Peyer's patch (tissue), 4 donors: Measurements from ENCODE around the gene ZC3H10. TPM values are rescaled to one million over a fixed set of nuclear protein-coding genes. Genes with fewer than 3 reads are reported as not detected.
A peak's percentile ranks its signal among the peaks of the same experiment; 100 is the strongest.

Source experiments
- DNase-seq, 3 donors: peaks; one replicate each; pipeline ENCODE4 v3.0.0-alpha.2; 2017 to 2019
- H3K27ac ChIP-seq, 4 donors: fragments of 200-600 bp; sonication (generic); one replicate each; pipeline ENCODE4 v1.5.1; 2016 to 2019
- H3K27me3 ChIP-seq, 2 donors: fragments of 200-600 bp; sonication (generic); one replicate each; pipeline ENCODE4 v1.5.1; 2019
- H3K36me3 ChIP-seq, 3 donors: fragments of 200-600 bp; sonication (generic); one replicate each; pipeline ENCODE4 v1.5.1; 2016 to 2019
- H3K4me1 ChIP-seq, 4 donors: fragments of 200-600 bp; sonication (generic); one replicate each; pipeline ENCODE4 v1.5.1; 2016 to 2019
- H3K4me3 ChIP-seq, 4 donors: fragments of 200-600 bp; sonication (generic); 1 replicate in 3 of 4; 2 replicates in 1 of 4; pipeline ENCODE4 v1.5.1; 2016 to 2019; ENCODE audit warnings: mild to moderate bottlenecking in 1 of 4
- H3K9me3 ChIP-seq, 4 donors: fragments of 200-600 bp; sonication (generic); one replicate each; pipeline ENCODE4 v1.5.1; 2016 to 2019; ENCODE audit warnings: mild to moderate bottlenecking in 1 of 4
- POLR2A ChIP-seq, 2 donors: fragments of 450-650 bp; IDR thresholded peaks; one replicate each; pipeline ENCODE4 v1.5.1; 2017; ENCODE audit warnings: antibody characterized with exemption in 2 of 2, mild to moderate bottlenecking in 2 of 2, moderate library complexity in 2 of 2
- total RNA-seq, 4 donors: library from RNA; depleted of rRNA; stranded (reverse); fragments of >200 nt; gene quantifications; one replicate each; pipeline ENCODE4 v1.1.0, GENCODE V29; 2016
- TF ChIP-seq, protein P1 (sequence below), 6 experiments: fragments of 450-650 bp in 4 of 6; fragments of 200-600 bp in 2 of 6; sonication (generic) in 1 of 6; IDR thresholded peaks; one replicate each; pipeline ENCODE4 v1.5.1; 2017 to 2019; ENCODE audit warnings: antibody characterized with exemption in 6 of 6, mild to moderate bottlenecking in 3 of 6, moderate library complexity in 1 of 6

ZC3H10 gene
- total RNA-seq, 4 donors from 2014 or later, result 2.0 to 5.5 (median 3.8) TPM

DNA sequence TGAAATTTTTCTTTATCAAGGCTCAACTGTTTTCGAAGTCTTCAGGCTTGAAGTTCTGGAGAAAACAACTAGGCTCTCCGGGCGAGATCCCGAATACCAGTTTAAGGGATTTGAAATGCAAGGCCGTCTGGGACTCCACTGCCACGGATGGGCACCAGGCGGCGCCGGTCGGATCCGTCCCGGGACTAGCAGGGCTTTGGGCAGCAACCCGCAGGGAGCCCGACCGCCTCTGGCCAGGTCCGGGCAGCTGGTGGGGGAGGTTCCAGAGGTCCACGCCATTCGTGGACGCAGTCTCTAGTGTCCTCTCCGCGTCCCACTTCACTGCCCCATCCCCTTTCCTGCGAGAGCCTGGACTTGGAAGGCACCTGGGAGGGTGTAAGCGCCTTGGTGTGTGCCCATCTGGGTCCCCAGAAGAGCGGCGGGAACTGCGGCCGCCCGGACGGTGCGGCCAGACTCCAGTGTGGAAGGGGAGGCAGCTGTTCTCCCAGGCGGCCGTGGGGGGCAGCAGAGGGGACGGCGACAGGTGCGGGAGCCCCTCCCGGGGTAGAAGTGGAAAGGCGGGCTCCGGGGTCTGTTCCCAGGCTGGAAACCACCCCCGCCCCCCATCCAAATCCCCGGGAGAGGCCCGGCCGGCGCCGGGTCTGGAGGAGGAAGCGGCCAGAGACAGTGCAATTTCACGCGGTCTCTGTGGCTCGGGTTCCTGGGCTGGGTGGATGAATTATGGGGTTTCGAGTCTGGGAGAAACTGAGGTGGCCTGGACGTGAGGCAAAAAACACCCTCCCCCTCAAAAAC is 38.9 kb upstream of the ZC3H10 start:
- Histone ChIP-seq H3K36me3 (peaks cover 0 to 8% (median 0%) of the 10 kb centered on the region in 3 donors), H3K4me3 (peak overlapping the region; percentile 45 to 94 (median 64)), H3K27me3 (no peaks in the 10 kb centered on the region), H3K9me3 (no peaks in the 10 kb centered on the region), H3K4me1 (peaks cover 0 to 18% (median 3%) of the 10 kb centered on the region in 4 donors), H3K27ac (peak overlapping the region; percentile 50 to 99 (median 94))
- TF ChIP-seq, protein P1, sequence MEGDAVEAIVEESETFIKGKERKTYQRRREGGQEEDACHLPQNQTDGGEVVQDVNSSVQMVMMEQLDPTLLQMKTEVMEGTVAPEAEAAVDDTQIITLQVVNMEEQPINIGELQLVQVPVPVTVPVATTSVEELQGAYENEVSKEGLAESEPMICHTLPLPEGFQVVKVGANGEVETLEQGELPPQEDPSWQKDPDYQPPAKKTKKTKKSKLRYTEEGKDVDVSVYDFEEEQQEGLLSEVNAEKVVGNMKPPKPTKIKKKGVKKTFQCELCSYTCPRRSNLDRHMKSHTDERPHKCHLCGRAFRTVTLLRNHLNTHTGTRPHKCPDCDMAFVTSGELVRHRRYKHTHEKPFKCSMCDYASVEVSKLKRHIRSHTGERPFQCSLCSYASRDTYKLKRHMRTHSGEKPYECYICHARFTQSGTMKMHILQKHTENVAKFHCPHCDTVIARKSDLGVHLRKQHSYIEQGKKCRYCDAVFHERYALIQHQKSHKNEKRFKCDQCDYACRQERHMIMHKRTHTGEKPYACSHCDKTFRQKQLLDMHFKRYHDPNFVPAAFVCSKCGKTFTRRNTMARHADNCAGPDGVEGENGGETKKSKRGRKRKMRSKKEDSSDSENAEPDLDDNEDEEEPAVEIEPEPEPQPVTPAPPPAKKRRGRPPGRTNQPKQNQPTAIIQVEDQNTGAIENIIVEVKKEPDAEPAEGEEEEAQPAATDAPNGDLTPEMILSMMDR (IDR thresholded peaks at IDR 0.05), result peak; percentile 19 to 88 (median 68)
- peak; percentile 54 to 57 for TF ChIP-seq POLR2A (IDR thresholded peaks at IDR 0.05)
- peak; percentile 53 to 95 (median 94) for DNase-seq

DNA sequence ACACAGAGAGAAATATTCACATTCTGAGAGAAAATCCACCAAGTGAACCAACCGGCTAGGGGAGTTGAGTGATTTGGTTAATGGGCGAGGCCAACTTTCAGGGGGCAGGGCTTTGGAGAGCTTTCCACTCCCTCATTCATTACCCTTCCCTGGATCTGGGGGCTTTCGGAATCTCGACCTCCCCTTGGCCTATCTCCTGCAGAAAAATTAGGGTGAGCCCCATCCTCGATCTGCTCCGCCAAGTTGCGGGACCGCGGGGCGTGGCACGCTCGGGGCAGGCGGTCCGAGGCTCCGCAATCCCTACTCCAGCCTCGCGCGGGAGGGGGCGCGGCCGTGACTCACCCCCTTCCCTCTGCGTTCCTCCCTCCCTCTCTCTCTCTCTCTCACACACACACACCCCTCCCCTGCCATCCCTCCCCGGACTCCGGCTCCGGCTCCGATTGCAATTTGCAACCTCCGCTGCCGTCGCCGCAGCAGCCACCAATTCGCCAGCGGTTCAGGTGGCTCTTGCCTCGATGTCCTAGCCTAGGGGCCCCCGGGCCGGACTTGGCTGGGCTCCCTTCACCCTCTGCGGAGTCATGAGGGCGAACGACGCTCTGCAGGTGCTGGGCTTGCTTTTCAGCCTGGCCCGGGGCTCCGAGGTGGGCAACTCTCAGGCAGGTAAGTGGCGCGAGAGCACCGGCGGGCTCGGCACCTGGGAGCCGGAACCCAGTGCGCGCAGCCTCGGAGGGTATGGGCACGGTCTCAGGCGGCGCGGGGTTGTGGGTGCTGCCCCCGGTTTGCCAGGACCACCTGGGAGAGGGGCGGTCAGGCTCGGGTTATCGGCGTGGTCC is 38.1 kb upstream of the ZC3H10 start, which contains the start of gene ERBB3:
ERBB3 (plus strand) TSS at position 443 of the 833 bp plus-strand sequence; CDS start at position 579, 136 bp downstream.
- TF ChIP-seq POLR2A (IDR thresholded peaks at IDR 0.05), result peak; percentile 96
- TF ChIP-seq, protein P1 (IDR thresholded peaks at IDR 0.05), result peak in 3 of 6 experiments; percentile 40 to 54 (median 42)
- no peaks in the 10 kb centered on the region for H3K9me3 ChIP-seq
- no peaks in the 10 kb centered on the region for H3K27me3 ChIP-seq
- peaks cover 0 to 16% (median 0%) of the 10 kb centered on the region in 3 donors for H3K36me3 ChIP-seq
- H3K4me3 ChIP-seq, result peak within 1 kb of the TSS; percentile 45 to 94 (median 64)
- peaks cover 0 to 24% (median 3%) of the 10 kb centered on the region in 4 donors for H3K4me1 ChIP-seq
- peak within 1 kb of the TSS; percentile 50 to 99 (median 94) for H3K27ac ChIP-seq
- DNase-seq, result peak; percentile 24 to 94 (median 90)

DNA sequence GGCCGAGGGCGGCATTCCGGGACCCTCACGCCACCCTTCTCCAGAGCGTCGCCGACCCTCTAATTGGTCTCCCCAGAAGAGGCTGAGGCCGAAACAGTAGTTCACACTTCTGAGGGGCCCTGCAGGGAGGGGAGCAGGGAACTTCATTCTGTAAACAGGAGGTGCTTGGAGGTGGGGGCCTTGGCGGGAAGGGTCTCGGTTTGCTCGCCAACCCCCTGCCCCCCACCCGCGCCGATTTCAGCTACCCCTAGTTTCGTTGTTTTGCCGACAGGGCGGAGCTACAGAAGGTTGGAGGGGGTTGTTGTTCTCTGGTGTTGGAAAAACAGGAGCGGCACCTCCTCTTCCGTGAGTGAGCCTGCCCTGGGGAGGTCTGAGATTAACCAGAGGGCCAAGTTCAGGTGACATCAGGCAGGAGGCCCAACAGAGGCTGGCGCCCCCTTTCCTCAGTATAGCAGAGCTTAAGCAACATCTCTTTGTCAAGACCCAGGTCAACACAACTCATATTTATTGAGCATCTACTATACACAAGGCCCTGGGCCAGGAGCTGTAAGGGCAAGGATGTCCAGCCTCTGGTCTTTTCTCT is 37.4 kb upstream of the ZC3H10 start:
- Histone ChIP-seq H3K4me1 (peaks cover 0 to 29% (median 3%) of the 10 kb centered on the region in 4 donors), H3K27me3 (no peaks in the 10 kb centered on the region)

DNA sequence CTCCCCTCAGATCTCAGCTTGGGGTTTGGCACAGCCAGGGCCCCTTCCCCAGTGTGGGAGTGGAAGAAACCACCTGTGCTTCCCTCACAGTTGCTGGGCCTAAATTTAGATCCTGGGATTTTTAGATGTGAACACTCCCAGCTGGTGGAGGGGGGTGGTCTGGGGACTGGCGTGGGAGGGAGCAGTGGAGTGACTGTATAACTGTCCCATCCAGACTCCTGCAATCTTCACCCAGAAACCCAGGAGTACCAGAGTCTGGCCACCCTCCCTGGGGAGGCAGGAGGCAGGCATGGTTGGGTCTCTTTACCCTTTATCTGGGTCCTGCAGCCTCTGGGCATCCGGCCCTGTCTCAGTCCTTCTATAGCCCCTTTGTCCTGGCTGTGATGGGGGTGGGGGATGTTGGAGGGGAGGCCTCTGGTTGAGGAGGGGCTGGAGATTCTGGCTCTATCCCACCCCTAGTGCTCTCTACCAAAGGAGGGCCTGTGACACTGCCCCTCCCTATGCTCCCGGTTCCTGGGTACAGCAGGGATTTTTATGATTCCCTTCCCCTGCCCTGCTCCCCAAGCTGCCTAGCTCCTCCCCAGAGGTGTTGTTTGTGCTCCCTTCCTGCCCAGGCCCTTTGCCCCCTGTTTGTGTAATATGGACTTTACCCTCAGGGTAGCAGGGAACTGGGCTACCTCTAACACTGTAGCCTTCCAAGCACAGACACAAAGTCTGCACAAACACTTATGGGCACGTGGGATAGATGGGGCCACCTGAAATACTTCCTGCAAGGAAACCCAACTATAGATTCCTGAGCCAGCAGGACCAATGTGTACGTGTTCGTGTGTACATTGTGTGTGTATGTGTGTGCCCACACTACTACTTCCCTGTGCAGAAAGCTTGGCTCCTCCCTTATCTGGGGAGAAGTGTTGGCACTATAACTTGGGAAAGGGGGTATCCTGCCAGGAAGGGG is 36.4 kb upstream of the ZC3H10 start:
- H3K27ac ChIP-seq, result peak overlapping the region in 3 of 4 donors; percentile 90 to 99 (median 97)
- H3K4me3 ChIP-seq, result peak overlapping the region in 3 of 4 donors; percentile 46 to 94 (median 83)
- H3K36me3 ChIP-seq, result peaks cover 0 to 29% (median 0%) of the 10 kb centered on the region in 3 donors
- H3K9me3 ChIP-seq, result no peaks in the 10 kb centered on the region
- no peaks in the 10 kb centered on the region for H3K27me3 ChIP-seq
- DNase-seq, result peak in 2 of 3 donors; percentile 82 to 87
- TF ChIP-seq POLR2A (IDR thresholded peaks at IDR 0.05), result peak; percentile 85 to 94
- TF ChIP-seq, protein P1 (IDR thresholded peaks at IDR 0.05), result no peak
- peaks cover 0 to 36% (median 3%) of the 10 kb centered on the region in 4 donors for H3K4me1 ChIP-seq

More for the DNA sequence above, 37.4 kb upstream of the ZC3H10 start:
- DNase-seq, result peak in 2 of 3 donors; percentile 84 to 86
- Histone ChIP-seq H3K4me3 (peak overlapping the region; percentile 45 to 94 (median 64)), H3K36me3 (peaks cover 0 to 22% (median 0%) of the 10 kb centered on the region in 3 donors), H3K27ac (peak overlapping the region; percentile 43 to 99 (median 94)), H3K9me3 (no peaks in the 10 kb centered on the region)
- TF ChIP-seq, protein P1 (IDR thresholded peaks at IDR 0.05), result peak in 1 of 6 experiments; percentile 17
- TF ChIP-seq POLR2A (IDR thresholded peaks at IDR 0.05), result peak; percentile 90 to 95
